Measurements from ENCODE around the gene KLHL33.

KLHL33 gene

DNA sequence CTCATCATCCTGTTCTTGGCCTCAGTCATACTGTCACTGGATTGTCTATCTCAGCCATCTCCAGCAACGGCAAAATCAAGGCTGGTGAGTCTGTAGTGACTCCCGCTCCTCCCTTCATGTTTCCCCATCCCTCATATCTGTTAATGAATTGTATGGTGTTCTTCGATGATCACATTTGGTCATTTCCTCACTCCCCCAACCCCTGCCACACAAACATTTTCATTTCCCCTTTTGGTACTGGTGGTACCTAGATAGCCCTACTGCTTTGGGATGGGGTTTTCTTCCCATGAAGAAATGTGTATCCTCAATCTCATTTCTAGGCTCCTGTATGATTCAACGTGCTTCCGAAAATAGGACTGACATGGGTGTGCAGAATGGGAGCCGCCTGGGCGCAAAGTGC lies 2.7 kb upstream of the KLHL33 start:
- Histone ChIP-seq H3K27me3 (replicated peaks; ENCODE audit: insufficient read depth, low read length) (no peaks in the 10 kb centered on the region), H3K4me2 (ENCODE audit: low read depth, low read length) (no peak overlapping the region), H3K9me2 (replicated peaks; ENCODE audit: insufficient read depth, low read length) (no peaks in the 10 kb centered on the region), H3K4me3 (ENCODE audit: low read length) (no peak overlapping the region), H3K9me3 (replicated peaks; ENCODE audit: insufficient read depth, low read length) (no peaks in the 10 kb centered on the region), H3F3A (ENCODE audit: insufficient read depth, low read length) (no peaks in the 10 kb centered on the region), H3K36me3 (replicated peaks; ENCODE audit: insufficient read depth, low read length) (no peaks in the 10 kb centered on the region), H3K27ac (ENCODE audit: low read length) (no peak overlapping the region), H3K4me1 (ENCODE audit: low read length) (no peaks in the 10 kb centered on the region), H2AFZ (ENCODE audit: low read length) (no peak overlapping the region), H4K20me1 (ENCODE audit: insufficient read depth, low read length) (no peaks in the 10 kb centered on the region), H3K9ac (ENCODE audit: low read length) (no peak overlapping the region), H3K79me2 (ENCODE audit: low read length) (no peaks in the 10 kb centered on the region)
- no peak for DNase-seq
- TF ChIP-seq, protein P1, sequence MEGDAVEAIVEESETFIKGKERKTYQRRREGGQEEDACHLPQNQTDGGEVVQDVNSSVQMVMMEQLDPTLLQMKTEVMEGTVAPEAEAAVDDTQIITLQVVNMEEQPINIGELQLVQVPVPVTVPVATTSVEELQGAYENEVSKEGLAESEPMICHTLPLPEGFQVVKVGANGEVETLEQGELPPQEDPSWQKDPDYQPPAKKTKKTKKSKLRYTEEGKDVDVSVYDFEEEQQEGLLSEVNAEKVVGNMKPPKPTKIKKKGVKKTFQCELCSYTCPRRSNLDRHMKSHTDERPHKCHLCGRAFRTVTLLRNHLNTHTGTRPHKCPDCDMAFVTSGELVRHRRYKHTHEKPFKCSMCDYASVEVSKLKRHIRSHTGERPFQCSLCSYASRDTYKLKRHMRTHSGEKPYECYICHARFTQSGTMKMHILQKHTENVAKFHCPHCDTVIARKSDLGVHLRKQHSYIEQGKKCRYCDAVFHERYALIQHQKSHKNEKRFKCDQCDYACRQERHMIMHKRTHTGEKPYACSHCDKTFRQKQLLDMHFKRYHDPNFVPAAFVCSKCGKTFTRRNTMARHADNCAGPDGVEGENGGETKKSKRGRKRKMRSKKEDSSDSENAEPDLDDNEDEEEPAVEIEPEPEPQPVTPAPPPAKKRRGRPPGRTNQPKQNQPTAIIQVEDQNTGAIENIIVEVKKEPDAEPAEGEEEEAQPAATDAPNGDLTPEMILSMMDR (IDR thresholded peaks at IDR 0.05; ENCODE audit: low read length), result no peak
- TF ChIP-seq EZH2 (optimal IDR thresholded peaks at IDR 0.05; ENCODE audit: low read depth, low read length) (no peak), EZH2phosphoT487 (IDR thresholded peaks at IDR 0.05; ENCODE audit: low read length) (no peak)

DNA sequence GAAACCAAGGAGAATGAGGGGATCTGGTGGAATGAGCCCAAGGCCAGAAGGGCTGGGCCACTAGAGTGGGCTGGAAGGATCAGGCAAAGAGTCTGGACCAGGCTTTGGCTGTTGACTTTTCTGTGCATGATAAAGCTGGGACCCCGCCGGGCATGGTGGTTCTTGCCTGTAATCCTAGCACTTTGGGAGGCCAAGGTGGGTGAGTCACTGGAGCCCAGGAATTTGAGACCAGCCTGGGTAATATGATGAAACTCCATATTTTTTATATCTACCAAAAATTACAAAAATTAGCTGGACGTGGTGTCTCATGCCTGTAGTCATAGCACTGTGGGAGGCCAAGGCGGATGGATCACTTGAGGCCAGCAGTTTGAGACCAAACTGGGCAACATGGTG lies 393 bp upstream of the KLHL33 start:
- Histone ChIP-seq H2AFZ (ENCODE audit: low read length) (no peak overlapping the region), H3K4me3 (ENCODE audit: low read length) (no peak overlapping the region), H3K79me2 (ENCODE audit: low read length) (no peaks in the 10 kb centered on the region), H3K27me3 (replicated peaks; ENCODE audit: insufficient read depth, low read length) (no peaks in the 10 kb centered on the region), H3K9me2 (replicated peaks; ENCODE audit: insufficient read depth, low read length) (no peaks in the 10 kb centered on the region), H4K20me1 (ENCODE audit: insufficient read depth, low read length) (no peaks in the 10 kb centered on the region), H3K27ac (ENCODE audit: low read length) (no peak overlapping the region), H3K4me2 (ENCODE audit: low read depth, low read length) (no peak overlapping the region), H3K36me3 (replicated peaks; ENCODE audit: insufficient read depth, low read length) (no peaks in the 10 kb centered on the region), H3K4me1 (ENCODE audit: low read length) (no peaks in the 10 kb centered on the region), H3F3A (ENCODE audit: insufficient read depth, low read length) (no peaks in the 10 kb centered on the region), H3K9me3 (replicated peaks; ENCODE audit: insufficient read depth, low read length) (no peaks in the 10 kb centered on the region), H3K9ac (ENCODE audit: low read length) (no peak overlapping the region)
- TF ChIP-seq EZH2phosphoT487 (IDR thresholded peaks at IDR 0.05; ENCODE audit: low read length) (no peak), EZH2 (optimal IDR thresholded peaks at IDR 0.05; ENCODE audit: low read depth, low read length) (no peak)
- TF ChIP-seq, protein P1 (IDR thresholded peaks at IDR 0.05; ENCODE audit: low read length), result no peak
- no peak for DNase-seq

DNA sequence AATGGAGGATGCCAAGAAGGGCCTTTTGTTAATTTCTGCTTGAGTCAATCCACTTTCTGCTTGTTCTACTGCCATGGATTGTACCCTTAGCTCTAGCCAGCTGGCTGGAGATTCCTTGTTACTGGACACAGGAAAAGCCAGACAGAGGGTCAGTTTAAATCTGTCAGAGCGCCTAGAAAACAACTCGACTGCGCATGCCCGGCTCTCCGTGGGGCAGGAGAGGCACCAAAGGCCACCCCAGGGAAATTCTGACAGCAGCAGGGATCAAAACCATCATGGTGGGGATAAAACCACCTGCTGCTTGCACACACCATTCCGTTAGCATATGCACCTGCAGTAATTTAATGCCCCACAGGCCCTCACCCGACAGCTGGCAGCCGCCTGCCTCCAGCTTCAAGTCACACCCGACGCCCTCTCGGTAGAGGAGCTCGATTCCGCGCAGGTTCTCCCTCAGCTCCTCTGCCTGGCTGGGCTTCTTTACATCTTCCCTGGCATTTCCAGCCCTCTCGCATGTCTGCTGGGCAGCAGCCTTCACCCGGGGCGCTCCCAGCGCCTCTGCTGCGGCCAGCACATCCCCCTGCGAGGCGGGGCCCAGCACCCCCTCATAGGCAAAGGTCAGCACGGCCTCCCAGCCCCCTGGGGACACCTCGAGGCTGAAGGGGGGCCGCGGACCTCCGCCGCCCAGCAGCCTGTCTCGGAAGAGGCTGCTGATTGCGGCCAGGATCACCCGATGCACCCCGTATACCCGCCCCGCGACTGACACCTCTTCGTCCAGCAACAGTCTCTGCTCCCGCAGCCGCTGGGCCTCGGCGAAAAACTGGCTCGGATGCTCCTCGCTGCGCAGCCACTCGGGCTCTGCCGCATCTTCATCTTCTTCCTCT lies 1.0 kb downstream of the KLHL33 start:
- H3K9me3 ChIP-seq (replicated peaks; ENCODE audit: insufficient read depth, low read length), result no peaks in the 10 kb centered on the region
- no peak for TF ChIP-seq EZH2phosphoT487 (IDR thresholded peaks at IDR 0.05; ENCODE audit: low read length)
- TF ChIP-seq, protein P1 (IDR thresholded peaks at IDR 0.05; ENCODE audit: low read length), result no peak
- TF ChIP-seq EZH2 (optimal IDR thresholded peaks at IDR 0.05; ENCODE audit: low read depth, low read length), result no peak
- no peak overlapping the region for H3K9ac ChIP-seq (ENCODE audit: low read length)
- no peak overlapping the region for H2AFZ ChIP-seq (ENCODE audit: low read length)
- H3K79me2 ChIP-seq (ENCODE audit: low read length), result no peaks in the 10 kb centered on the region
- no peaks in the 10 kb centered on the region for H3K9me2 ChIP-seq (replicated peaks; ENCODE audit: insufficient read depth, low read length)
- H4K20me1 ChIP-seq (ENCODE audit: insufficient read depth, low read length), result no peaks in the 10 kb centered on the region
- no peaks in the 10 kb centered on the region for H3F3A ChIP-seq (ENCODE audit: insufficient read depth, low read length)
- no peaks in the 10 kb centered on the region for H3K36me3 ChIP-seq (replicated peaks; ENCODE audit: insufficient read depth, low read length)
- no peak overlapping the region for H3K4me2 ChIP-seq (ENCODE audit: low read depth, low read length)
- H3K4me1 ChIP-seq (ENCODE audit: low read length), result no peaks in the 10 kb centered on the region
- H3K27ac ChIP-seq (ENCODE audit: low read length), result no peak overlapping the region
- no peak for DNase-seq
- no peak overlapping the region for H3K4me3 ChIP-seq (ENCODE audit: low read length)
- H3K27me3 ChIP-seq (replicated peaks; ENCODE audit: insufficient read depth, low read length), result no peaks in the 10 kb centered on the region

All from MM.1S (cell line).